GM12878 (cell line): ENCODE results near the gene MYH9. TPM values are rescaled to one million over a fixed set of nuclear protein-coding genes. Genes with fewer than 3 reads are reported as not detected.

Experiments
- BHLHE40 ChIP-seq, 2 experiments: fragments of 450-650 bp in 1 of 2; IDR thresholded peaks; 2 replicates each; pipeline ENCODE4 v1.6.1; 2011 to 2017; ENCODE audit warnings: low read depth in 2 of 2, borderline replicate concordance in 1 of 2, improper control_type of control experiment in 1 of 2, low read length in 1 of 2, mild to moderate bottlenecking in 1 of 2
- CBFB ChIP-seq: IDR thresholded peaks from 2 replicates; pipeline ENCODE4 v1.6.1; 2016; ENCODE audit warnings: antibody characterized with exemption, low read depth
- CHD2 ChIP-seq: IDR thresholded peaks from 2 replicates; pipeline ENCODE4 v1.6.1; 2011; ENCODE audit warnings: low read depth, low read length, improper control_type of control experiment, borderline replicate concordance
- DPF2 ChIP-seq: fragments of 450-650 bp; IDR thresholded peaks from 2 replicates; pipeline ENCODE4 v1.6.1; 2017; ENCODE audit warnings: mild to moderate bottlenecking
- FOXK2 ChIP-seq: fragments of 450-650 bp; IDR thresholded peaks from 2 replicates; pipeline ENCODE4 v1.6.1; 2017; ENCODE audit warnings: mild to moderate bottlenecking, moderate library complexity
- KAT2A ChIP-seq: conservative IDR thresholded peaks from 2 replicates; pipeline ENCODE4 v1.6.1; 2011; ENCODE audit warnings: low read depth, low read length; ENCODE audit not compliant: control insufficient read depth
- MTA2 ChIP-seq: fragments of 450-650 bp; IDR thresholded peaks from 2 replicates; pipeline ENCODE4 v1.6.1; 2016; ENCODE audit warnings: low read depth, mild to moderate bottlenecking, moderate library complexity
- NR2F1 ChIP-seq: fragments of 450-650 bp; conservative IDR thresholded peaks from 2 replicates; pipeline ENCODE4 v1.6.1; 2017; ENCODE audit warnings: mild to moderate bottlenecking
- PAX8 ChIP-seq: fragments of 450-650 bp; IDR thresholded peaks from 2 replicates; pipeline ENCODE4 v1.6.1; 2017; ENCODE audit warnings: mild to moderate bottlenecking, moderate library complexity
- POLR2AphosphoS2 ChIP-seq: IDR thresholded peaks from 2 replicates; pipeline ENCODE4 v1.6.1; 2011; ENCODE audit warnings: low read depth, mild to moderate bottlenecking, low read length, improper control_type of control experiment, moderate library complexity
- SKIL ChIP-seq: fragments of 450-650 bp; IDR thresholded peaks from 2 replicates; pipeline ENCODE4 v1.6.1; 2017; ENCODE audit warnings: mild to moderate bottlenecking, low read depth, inconsistent platforms; ENCODE audit not compliant: poor library complexity, severe bottlenecking
- SMAD5 ChIP-seq: IDR thresholded peaks from 2 replicates; pipeline ENCODE4 v1.6.1; 2016; ENCODE audit warnings: antibody characterized with exemption, low read depth
- SP1 ChIP-seq: IDR thresholded peaks from one replicate; pipeline ENCODE4 v1.6.1; 2011; ENCODE audit warnings: low read depth, low read length
- SREBF2 ChIP-seq: IDR thresholded peaks from 2 replicates; pipeline ENCODE4 v1.6.1; 2012; ENCODE audit warnings: mild to moderate bottlenecking, low read length
- TARDBP ChIP-seq: IDR thresholded peaks from 2 replicates; pipeline ENCODE4 v1.6.1; 2016; ENCODE audit warnings: borderline replicate concordance
- TCF12 ChIP-seq: IDR thresholded peaks from 2 replicates; pipeline ENCODE4 v1.6.1; 2011; ENCODE audit warnings: low read depth, mild to moderate bottlenecking, low read length
- TCF3 ChIP-seq: IDR thresholded peaks from 2 replicates; pipeline ENCODE4 v1.6.1; 2012; ENCODE audit warnings: low read depth, mild to moderate bottlenecking, low read length, borderline replicate concordance; ENCODE audit not compliant: insufficient read depth
- WRNIP1 ChIP-seq: IDR thresholded peaks from 2 replicates; pipeline ENCODE4 v1.6.1; 2011; ENCODE audit warnings: low read depth, low read length, improper control_type of control experiment, borderline replicate concordance
- ZBTB33 ChIP-seq: fragments of 450-650 bp; IDR thresholded peaks from 2 replicates; pipeline ENCODE4 v1.6.1; 2017; ENCODE audit warnings: mild to moderate bottlenecking
- polyA plus RNA-seq, 11 experiments: library from polyadenylated mRNA; depleted of rRNA in 4 of 11; unstranded in 6 of 11; stranded (reverse) in 5 of 11; fragments of >200 nt; fragmentation: Nextera tagmentation in 4 of 11; fragmentation: Illumina TruSeq in 1 of 11; extraction: Ambion mirVana in 4 of 11; extraction: Trizol in 1 of 11; gene quantifications; 1 replicate in 1 of 11; 2 replicates in 10 of 11; pipeline versions ENCODE4 v1.2.1 to v1.2.3, GENCODE V29; 2011 to 2016; ENCODE audit warnings: inconsistent platforms in 2 of 11, missing spikeins in 2 of 11, low read depth in 1 of 11
- total RNA-seq, 4 experiments: library from RNA; depleted of rRNA in 3 of 4; stranded (reverse); fragments of >200 nt in 3 of 4; fragmentation: Illumina TruSeq in 1 of 4; extraction: Trizol in 1 of 4; gene quantifications; 2 replicates each; pipeline versions ENCODE4 v1.2.1 to v1.2.3, GENCODE V29; 2013 to 2021
- TF ChIP-seq, protein P1 (sequence below): fragments of 450-650 bp; IDR thresholded peaks from 2 replicates; pipeline ENCODE4 v1.6.1; 2017; ENCODE audit warnings: low read depth, mild to moderate bottlenecking, moderate library complexity
- TF ChIP-seq, protein P2 (sequence below): fragments of 450-650 bp; IDR thresholded peaks from 2 replicates; pipeline ENCODE4 v1.6.1; 2016; ENCODE audit warnings: mild to moderate bottlenecking, moderate library complexity, borderline replicate concordance

The MYH9 gene
- total and polyA plus RNA-seq, 10 of the 15 experiments (the other 5 are each of a cell fraction or from before 2014, with no cell fraction given): 5.1 to 525 (median 145) TPM

GRCh38 chr22:36258701-36259614, 128.8 kb downstream of the MYH9 start (continued):
- no peak for TF ChIP-seq SKIL
- TF ChIP-seq BHLHE40 (IDR thresholded peaks at IDR 0.05; ENCODE audit: borderline replicate concordance in 1 of 2, low read depth in 2 of 2, low read length in 1 of 2): no peak
- TF ChIP-seq FOXK2: no peak
- 0 out of 2 replicates have a peak, but pooled peaks have one; percentile 23 for TF ChIP-seq DPF2
- TF ChIP-seq POLR2AphosphoS2: no peak
- TF ChIP-seq PAX8: no peak
- peak; percentile 39 for TF ChIP-seq SP1
- TF ChIP-seq WRNIP1: no peak
- no peak for TF ChIP-seq NR2F1
- no peak for TF ChIP-seq ZBTB33
- TF ChIP-seq SMAD5: no peak
- TF ChIP-seq, protein P1, sequence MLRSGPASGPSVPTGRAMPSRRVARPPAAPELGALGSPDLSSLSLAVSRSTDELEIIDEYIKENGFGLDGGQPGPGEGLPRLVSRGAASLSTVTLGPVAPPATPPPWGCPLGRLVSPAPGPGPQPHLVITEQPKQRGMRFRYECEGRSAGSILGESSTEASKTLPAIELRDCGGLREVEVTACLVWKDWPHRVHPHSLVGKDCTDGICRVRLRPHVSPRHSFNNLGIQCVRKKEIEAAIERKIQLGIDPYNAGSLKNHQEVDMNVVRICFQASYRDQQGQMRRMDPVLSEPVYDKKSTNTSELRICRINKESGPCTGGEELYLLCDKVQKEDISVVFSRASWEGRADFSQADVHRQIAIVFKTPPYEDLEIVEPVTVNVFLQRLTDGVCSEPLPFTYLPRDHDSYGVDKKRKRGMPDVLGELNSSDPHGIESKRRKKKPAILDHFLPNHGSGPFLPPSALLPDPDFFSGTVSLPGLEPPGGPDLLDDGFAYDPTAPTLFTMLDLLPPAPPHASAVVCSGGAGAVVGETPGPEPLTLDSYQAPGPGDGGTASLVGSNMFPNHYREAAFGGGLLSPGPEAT: peak; percentile 32; the same call in 1 of the 2 replicates
- TF ChIP-seq CBFB: no peak
- no peak for TF ChIP-seq MTA2
- 0 out of 2 replicates have a peak, but pooled peaks have one; percentile 52 for TF ChIP-seq TCF12
- no peak for TF ChIP-seq TARDBP
- no peak for TF ChIP-seq TCF3
- TF ChIP-seq KAT2A: no peak
- no peak for TF ChIP-seq SREBF2
- TF ChIP-seq, protein P2, sequence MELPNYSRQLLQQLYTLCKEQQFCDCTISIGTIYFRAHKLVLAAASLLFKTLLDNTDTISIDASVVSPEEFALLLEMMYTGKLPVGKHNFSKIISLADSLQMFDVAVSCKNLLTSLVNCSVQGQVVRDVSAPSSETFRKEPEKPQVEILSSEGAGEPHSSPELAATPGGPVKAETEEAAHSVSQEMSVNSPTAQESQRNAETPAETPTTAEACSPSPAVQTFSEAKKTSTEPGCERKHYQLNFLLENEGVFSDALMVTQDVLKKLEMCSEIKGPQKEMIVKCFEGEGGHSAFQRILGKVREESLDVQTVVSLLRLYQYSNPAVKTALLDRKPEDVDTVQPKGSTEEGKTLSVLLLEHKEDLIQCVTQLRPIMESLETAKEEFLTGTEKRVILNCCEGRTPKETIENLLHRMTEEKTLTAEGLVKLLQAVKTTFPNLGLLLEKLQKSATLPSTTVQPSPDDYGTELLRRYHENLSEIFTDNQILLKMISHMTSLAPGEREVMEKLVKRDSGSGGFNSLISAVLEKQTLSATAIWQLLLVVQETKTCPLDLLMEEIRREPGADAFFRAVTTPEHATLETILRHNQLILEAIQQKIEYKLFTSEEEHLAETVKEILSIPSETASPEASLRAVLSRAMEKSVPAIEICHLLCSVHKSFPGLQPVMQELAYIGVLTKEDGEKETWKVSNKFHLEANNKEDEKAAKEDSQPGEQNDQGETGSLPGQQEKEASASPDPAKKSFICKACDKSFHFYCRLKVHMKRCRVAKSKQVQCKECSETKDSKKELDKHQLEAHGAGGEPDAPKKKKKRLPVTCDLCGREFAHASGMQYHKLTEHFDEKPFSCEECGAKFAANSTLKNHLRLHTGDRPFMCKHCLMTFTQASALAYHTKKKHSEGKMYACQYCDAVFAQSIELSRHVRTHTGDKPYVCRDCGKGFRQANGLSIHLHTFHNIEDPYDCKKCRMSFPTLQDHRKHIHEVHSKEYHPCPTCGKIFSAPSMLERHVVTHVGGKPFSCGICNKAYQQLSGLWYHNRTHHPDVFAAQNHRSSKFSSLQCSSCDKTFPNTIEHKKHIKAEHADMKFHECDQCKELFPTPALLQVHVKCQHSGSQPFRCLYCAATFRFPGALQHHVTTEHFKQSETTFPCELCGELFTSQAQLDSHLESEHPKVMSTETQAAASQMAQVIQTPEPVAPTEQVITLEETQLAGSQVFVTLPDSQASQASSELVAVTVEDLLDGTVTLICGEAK: peak; percentile 26; the same call in 1 of the 2 replicates
- TF ChIP-seq CHD2: peak; percentile 69
